Peyer's patch (tissue), 4 donors: ENCODE results near the gene CAMSAP1.

ENCODE experiments used
- POLR2A ChIP-seq, 2 donors: fragments of 450-650 bp; IDR thresholded peaks; one replicate each; pipeline ENCODE4 v1.5.1; 2017; ENCODE audit warnings: antibody characterized with exemption in 2 of 2, mild to moderate bottlenecking in 2 of 2, moderate library complexity in 2 of 2
- TF ChIP-seq, protein P1 (sequence below), 6 experiments: fragments of 450-650 bp in 4 of 6; fragments of 200-600 bp in 2 of 6; sonication (generic) in 1 of 6; IDR thresholded peaks; one replicate each; pipeline ENCODE4 v1.5.1; 2017 to 2019; ENCODE audit warnings: antibody characterized with exemption in 6 of 6, mild to moderate bottlenecking in 3 of 6, moderate library complexity in 1 of 6

DNA sequence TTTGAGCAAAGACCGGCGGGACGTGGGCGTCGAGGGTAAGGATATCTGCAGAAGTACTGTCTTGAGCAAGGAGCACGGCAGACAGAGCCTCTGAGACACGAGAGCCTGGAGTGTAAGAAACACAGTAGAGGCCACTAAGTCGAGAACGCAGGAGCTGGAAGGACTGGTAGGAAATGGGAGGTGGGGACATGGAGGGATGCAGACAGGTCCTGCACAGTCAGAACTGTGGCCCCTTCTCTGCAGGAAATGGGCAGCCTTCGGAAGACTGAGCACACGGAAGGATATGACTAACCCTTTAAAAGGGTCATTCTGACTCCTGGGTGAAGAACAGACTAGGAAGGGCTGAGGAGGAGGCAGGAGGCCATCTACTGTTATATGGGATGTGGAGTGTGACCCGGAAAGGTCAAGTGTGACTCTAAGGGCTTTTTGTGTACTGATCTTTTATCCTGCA is 1.4 kb upstream of the CAMSAP1 start:
- TF ChIP-seq, protein P1, sequence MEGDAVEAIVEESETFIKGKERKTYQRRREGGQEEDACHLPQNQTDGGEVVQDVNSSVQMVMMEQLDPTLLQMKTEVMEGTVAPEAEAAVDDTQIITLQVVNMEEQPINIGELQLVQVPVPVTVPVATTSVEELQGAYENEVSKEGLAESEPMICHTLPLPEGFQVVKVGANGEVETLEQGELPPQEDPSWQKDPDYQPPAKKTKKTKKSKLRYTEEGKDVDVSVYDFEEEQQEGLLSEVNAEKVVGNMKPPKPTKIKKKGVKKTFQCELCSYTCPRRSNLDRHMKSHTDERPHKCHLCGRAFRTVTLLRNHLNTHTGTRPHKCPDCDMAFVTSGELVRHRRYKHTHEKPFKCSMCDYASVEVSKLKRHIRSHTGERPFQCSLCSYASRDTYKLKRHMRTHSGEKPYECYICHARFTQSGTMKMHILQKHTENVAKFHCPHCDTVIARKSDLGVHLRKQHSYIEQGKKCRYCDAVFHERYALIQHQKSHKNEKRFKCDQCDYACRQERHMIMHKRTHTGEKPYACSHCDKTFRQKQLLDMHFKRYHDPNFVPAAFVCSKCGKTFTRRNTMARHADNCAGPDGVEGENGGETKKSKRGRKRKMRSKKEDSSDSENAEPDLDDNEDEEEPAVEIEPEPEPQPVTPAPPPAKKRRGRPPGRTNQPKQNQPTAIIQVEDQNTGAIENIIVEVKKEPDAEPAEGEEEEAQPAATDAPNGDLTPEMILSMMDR (IDR thresholded peaks at IDR 0.05), result no peak
- no peak for TF ChIP-seq POLR2A (IDR thresholded peaks at IDR 0.05)
